Measurements from ENCODE around the gene ATXN10.

GRCh38 chr22:45783021-45783420 is 111.4 kb downstream of the ATXN10 start:
- no peak for TF ChIP-seq REST (IDR thresholded peaks at IDR 0.05; ENCODE audit: insufficient replicate concordance, low read depth)
- no peak for TF ChIP-seq CTCF (IDR thresholded peaks at IDR 0.05; ENCODE audit: insufficient read depth, low read length)
- TF ChIP-seq GABPA (IDR thresholded peaks at IDR 0.05; ENCODE audit: low read depth): no peak
- TF ChIP-seq SPI1 (IDR thresholded peaks at IDR 0.05; ENCODE audit: borderline replicate concordance, low read depth): no peak

Data from HL-60 (cell line).